Progenitor cell of endocrine pancreas (in vitro differentiated cells): Measurements from ENCODE around the gene TWIST2. TPM values are rescaled to one million over a fixed set of nuclear protein-coding genes. Genes with fewer than 3 reads are reported as not detected.

ENCODE experiments used
- DNase-seq: peaks from one replicate; pipeline ENCODE4 v3.0.0; 2021; ENCODE audit warnings: low spot score; ENCODE audit not compliant: unreplicated experiment
- H3K27ac Mint-ChIP-seq: 2 replicates; pipeline ENCODE4 v1.8.0; 2021; ENCODE audit warnings: mild to moderate bottlenecking, moderate library complexity, mixed read lengths
- H3K27me3 Mint-ChIP-seq: 2 replicates; pipeline ENCODE4 v1.8.0; 2021; ENCODE audit warnings: mixed read lengths
- H3K36me3 Mint-ChIP-seq: 2 replicates; pipeline ENCODE4 v1.8.0; 2022; ENCODE audit warnings: mixed read lengths; ENCODE audit not compliant: insufficient read depth
- H3K4me1 Mint-ChIP-seq: 2 replicates; pipeline ENCODE4 v1.8.0; 2021; ENCODE audit warnings: low read depth, mixed read lengths
- H3K4me3 Mint-ChIP-seq: 2 replicates; pipeline ENCODE4 v1.8.0; 2021; ENCODE audit warnings: low read depth, mild to moderate bottlenecking, moderate library complexity, mixed read lengths
- H3K9me3 Mint-ChIP-seq: 2 replicates; pipeline ENCODE4 v1.8.0; 2021; ENCODE audit warnings: low read depth, mixed read lengths
- CTCF ChIP-seq: fragments of 200-600 bp; sonication (generic); IDR thresholded peaks from one replicate; pipeline ENCODE4 v1.5.0; 2021; ENCODE audit warnings: antibody characterized with exemption, mild to moderate bottlenecking; ENCODE audit not compliant: unreplicated experiment
- total RNA-seq: library from RNA; stranded (reverse); gene quantifications from 2 replicates; pipeline ENCODE4 v1.2.1, GENCODE V29; 2021

TWIST2 gene
- total RNA-seq, 1 donor from 2014 or later = not detected

- no peak overlapping the region for H3K4me3 Mint-ChIP-seq
- H3K27ac Mint-ChIP-seq = no peak overlapping the region
- peaks cover 10% of the 10 kb centered on the region for H3K9me3 Mint-ChIP-seq
- H3K36me3 Mint-ChIP-seq = no peaks in the 10 kb centered on the region
- H3K4me1 Mint-ChIP-seq = no peaks in the 10 kb centered on the region
- no peak for DNase-seq
- peaks cover 27% of the 10 kb centered on the region for H3K27me3 Mint-ChIP-seq
- TF ChIP-seq CTCF = no peak
Measured at GRCh38 chr2:238810321-238810720, 37.6 kb upstream of the TWIST2 start.

GRCh38 chr2:238811293-238811692 is 36.6 kb upstream of the TWIST2 start:
- no peaks in the 10 kb centered on the region for H3K4me1 Mint-ChIP-seq
- H3K27me3 Mint-ChIP-seq = peaks cover 24% of the 10 kb centered on the region
- no peaks in the 10 kb centered on the region for H3K36me3 Mint-ChIP-seq
- DNase-seq = no peak
- no peak overlapping the region for H3K27ac Mint-ChIP-seq
- no peak for TF ChIP-seq CTCF
- no peak overlapping the region for H3K4me3 Mint-ChIP-seq
- peaks cover 10% of the 10 kb centered on the region for H3K9me3 Mint-ChIP-seq

- no peak overlapping the region for H3K27ac Mint-ChIP-seq
- H3K4me3 Mint-ChIP-seq = no peak overlapping the region
- H3K27me3 Mint-ChIP-seq = peaks cover 28% of the 10 kb centered on the region
- no peaks in the 10 kb centered on the region for H3K36me3 Mint-ChIP-seq
- no peaks in the 10 kb centered on the region for H3K4me1 Mint-ChIP-seq
- peaks cover 10% of the 10 kb centered on the region for H3K9me3 Mint-ChIP-seq
- TF ChIP-seq CTCF = no peak
- no peak for DNase-seq
Measured at GRCh38 chr2:238811759-238812158, 36.1 kb upstream of the TWIST2 start.

GRCh38 chr2:238813109-238813508 is 34.8 kb upstream of the TWIST2 start:
- H3K4me1 Mint-ChIP-seq = no peaks in the 10 kb centered on the region
- H3K4me3 Mint-ChIP-seq = no peak overlapping the region
- H3K9me3 Mint-ChIP-seq = peaks cover 10% of the 10 kb centered on the region
- H3K27me3 Mint-ChIP-seq = peaks cover 42% of the 10 kb centered on the region
- no peak for DNase-seq
- no peak overlapping the region for H3K27ac Mint-ChIP-seq
- no peaks in the 10 kb centered on the region for H3K36me3 Mint-ChIP-seq
- TF ChIP-seq CTCF = no peak

- H3K36me3 Mint-ChIP-seq = no peaks in the 10 kb centered on the region
- no peak overlapping the region for H3K27ac Mint-ChIP-seq
- H3K4me3 Mint-ChIP-seq = no peak overlapping the region
- no peak for DNase-seq
- peaks cover 50% of the 10 kb centered on the region for H3K27me3 Mint-ChIP-seq
- no peaks in the 10 kb centered on the region for H3K9me3 Mint-ChIP-seq
- no peaks in the 10 kb centered on the region for H3K4me1 Mint-ChIP-seq
- TF ChIP-seq CTCF = no peak
Measured at GRCh38 chr2:238814815-238815214, 33.1 kb upstream of the TWIST2 start.
